Measurements from ENCODE around the gene KRT222. TPM values are rescaled to one million over a fixed set of nuclear protein-coding genes. Genes with fewer than 3 reads are reported as not detected.

The KRT222 gene
- total RNA-seq, 1 experiment from 2014 or later, result not detected

GRCh38 chr17:40663252-40663651 lies 1.7 kb downstream of the KRT222 start:
- intact Hi-C loops (cut with micrococcal nuclease), result no loop called here
- DNase-seq (no peak), ATAC-seq (no peak)
- Histone ChIP-seq H3F3A (ENCODE audit: low read length, unreplicated experiment) (no peaks in the 10 kb centered on the region), H3K27me3 (ENCODE audit: low read length) (peaks cover 4% of the 10 kb centered on the region; the same call in 1 of the 2 replicates), H3K9me2 (replicated peaks; ENCODE audit: low read length) (no peaks in the 10 kb centered on the region), H3K9me3 (ENCODE audit: low read length) (no peaks in the 10 kb centered on the region), H4K20me1 (ENCODE audit: low read length) (no peaks in the 10 kb centered on the region), H2AFZ (ENCODE audit: low read length) (no peak overlapping the region), H3K27ac (ENCODE audit: low read length) (no peak overlapping the region), H3K4me1 (ENCODE audit: insufficient read depth, low read length) (no peaks in the 10 kb centered on the region), H3K4me2 (ENCODE audit: low read length) (no peak overlapping the region), H3K36me3 (ENCODE audit: low read depth, low read length) (no peaks in the 10 kb centered on the region), H3K79me2 (ENCODE audit: low read length) (no peaks in the 10 kb centered on the region), H3K4me3 (ENCODE audit: low read length) (no peak overlapping the region), H3K9ac (ENCODE audit: low read length) (no peak overlapping the region)
- POLR2A ChIA-PET (ENCODE audit: unreplicated experiment), result no interaction called here
- TF ChIP-seq EZH2 (IDR thresholded peaks at IDR 0.05; ENCODE audit: low read length, unreplicated experiment), result no peak
- TF ChIP-seq, protein P1, sequence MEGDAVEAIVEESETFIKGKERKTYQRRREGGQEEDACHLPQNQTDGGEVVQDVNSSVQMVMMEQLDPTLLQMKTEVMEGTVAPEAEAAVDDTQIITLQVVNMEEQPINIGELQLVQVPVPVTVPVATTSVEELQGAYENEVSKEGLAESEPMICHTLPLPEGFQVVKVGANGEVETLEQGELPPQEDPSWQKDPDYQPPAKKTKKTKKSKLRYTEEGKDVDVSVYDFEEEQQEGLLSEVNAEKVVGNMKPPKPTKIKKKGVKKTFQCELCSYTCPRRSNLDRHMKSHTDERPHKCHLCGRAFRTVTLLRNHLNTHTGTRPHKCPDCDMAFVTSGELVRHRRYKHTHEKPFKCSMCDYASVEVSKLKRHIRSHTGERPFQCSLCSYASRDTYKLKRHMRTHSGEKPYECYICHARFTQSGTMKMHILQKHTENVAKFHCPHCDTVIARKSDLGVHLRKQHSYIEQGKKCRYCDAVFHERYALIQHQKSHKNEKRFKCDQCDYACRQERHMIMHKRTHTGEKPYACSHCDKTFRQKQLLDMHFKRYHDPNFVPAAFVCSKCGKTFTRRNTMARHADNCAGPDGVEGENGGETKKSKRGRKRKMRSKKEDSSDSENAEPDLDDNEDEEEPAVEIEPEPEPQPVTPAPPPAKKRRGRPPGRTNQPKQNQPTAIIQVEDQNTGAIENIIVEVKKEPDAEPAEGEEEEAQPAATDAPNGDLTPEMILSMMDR (conservative IDR thresholded peaks at IDR 0.05; ENCODE audit: low read depth, low read length), result no peak
- TF ChIP-seq EZH2phosphoT487 (IDR thresholded peaks at IDR 0.05; ENCODE audit: borderline replicate concordance, low read length), result no peak
- no TSS peak for BruUV-seq (replicated peaks)
- CTCF ChIA-PET, result no interaction called here

DNA sequence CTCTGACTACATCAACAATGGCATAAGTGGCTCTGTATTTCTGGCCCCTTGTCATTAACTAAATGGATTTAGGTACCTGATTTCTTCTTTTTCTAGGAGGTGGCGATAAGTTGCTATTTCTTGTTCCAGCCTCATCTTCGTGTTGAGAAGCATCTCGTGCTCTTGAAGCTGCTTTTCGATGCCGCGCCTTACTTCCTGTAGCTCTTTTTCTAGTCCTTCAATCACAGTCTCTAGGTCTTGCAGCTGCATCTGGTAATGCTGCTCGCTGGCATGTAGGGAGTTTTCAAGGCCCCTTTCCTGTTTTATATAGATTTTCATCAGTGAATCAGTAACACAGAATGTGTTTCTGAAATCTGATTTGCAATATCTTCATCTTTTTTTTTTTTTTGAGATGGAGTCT lies 5.1 kb downstream of the KRT222 start:
- H3K79me2 ChIP-seq (ENCODE audit: low read length), result no peaks in the 10 kb centered on the region
- no peaks in the 10 kb centered on the region for H4K20me1 ChIP-seq (ENCODE audit: low read length)
- H3K4me2 ChIP-seq (ENCODE audit: low read length), result no peak overlapping the region
- BruUV-seq (replicated peaks), result no TSS peak
- H3K9me3 ChIP-seq (ENCODE audit: low read length), result no peaks in the 10 kb centered on the region
- H3K9ac ChIP-seq (ENCODE audit: low read length), result no peak overlapping the region
- no peaks in the 10 kb centered on the region for H3K4me1 ChIP-seq (ENCODE audit: insufficient read depth, low read length)
- ChIA-PET CTCF (no interaction called here), POLR2A (ENCODE audit: unreplicated experiment) (no interaction called here)
- H3K27me3 ChIP-seq (ENCODE audit: low read length), result peaks cover 4% of the 10 kb centered on the region; the same call in 1 of the 2 replicates
- intact Hi-C loops (cut with micrococcal nuclease), result no loop called here
- no peak overlapping the region for H3K4me3 ChIP-seq (ENCODE audit: low read length)
- no peak for DNase-seq
- no peak overlapping the region for H3K27ac ChIP-seq (ENCODE audit: low read length)
- no peaks in the 10 kb centered on the region for H3K36me3 ChIP-seq (ENCODE audit: low read depth, low read length)
- no peaks in the 10 kb centered on the region for H3K9me2 ChIP-seq (replicated peaks; ENCODE audit: low read length)
- TF ChIP-seq EZH2phosphoT487 (IDR thresholded peaks at IDR 0.05; ENCODE audit: borderline replicate concordance, low read length) (no peak), EZH2 (IDR thresholded peaks at IDR 0.05; ENCODE audit: low read length, unreplicated experiment) (no peak)
- TF ChIP-seq, protein P1 (conservative IDR thresholded peaks at IDR 0.05; ENCODE audit: low read depth, low read length), result no peak
- no peak overlapping the region for H2AFZ ChIP-seq (ENCODE audit: low read length)
- ATAC-seq, result no peak
- H3F3A ChIP-seq (ENCODE audit: low read length, unreplicated experiment), result no peaks in the 10 kb centered on the region

DNA sequence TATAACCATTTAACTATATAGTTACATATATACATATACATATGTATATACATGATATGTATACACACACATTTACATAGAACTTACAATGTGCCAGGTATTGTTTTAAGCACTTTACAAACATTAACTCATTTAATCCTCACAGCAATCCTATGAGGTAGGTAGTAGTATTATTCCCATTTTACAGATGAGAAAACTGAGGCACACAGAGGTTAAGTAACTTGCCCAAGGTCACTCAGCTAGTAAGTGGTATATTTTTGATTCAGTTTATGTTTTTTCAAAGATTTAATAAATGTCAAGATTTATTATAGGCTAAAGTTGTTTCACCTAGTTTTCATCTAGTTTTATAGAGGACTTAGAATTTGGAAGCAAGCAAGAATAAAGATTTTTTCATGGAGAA lies 6.6 kb downstream of the KRT222 start:
- H3K27ac ChIP-seq (ENCODE audit: low read length), result no peak overlapping the region
- no peaks in the 10 kb centered on the region for H3K36me3 ChIP-seq (ENCODE audit: low read depth, low read length)
- no peaks in the 10 kb centered on the region for H3F3A ChIP-seq (ENCODE audit: low read length, unreplicated experiment)
- CTCF ChIA-PET, result no interaction called here
- H3K9ac ChIP-seq (ENCODE audit: low read length), result no peak overlapping the region
- no peaks in the 10 kb centered on the region for H3K9me2 ChIP-seq (replicated peaks; ENCODE audit: low read length)
- H4K20me1 ChIP-seq (ENCODE audit: low read length), result no peaks in the 10 kb centered on the region
- no peak overlapping the region for H3K4me3 ChIP-seq (ENCODE audit: low read length)
- H3K79me2 ChIP-seq (ENCODE audit: low read length), result no peaks in the 10 kb centered on the region
- BruUV-seq (replicated peaks), result no TSS peak
- no peak for DNase-seq
- H2AFZ ChIP-seq (ENCODE audit: low read length), result no peak overlapping the region
- no peaks in the 10 kb centered on the region for H3K27me3 ChIP-seq (ENCODE audit: low read length)
- no peak for TF ChIP-seq EZH2 (IDR thresholded peaks at IDR 0.05; ENCODE audit: low read length, unreplicated experiment)
- TF ChIP-seq EZH2phosphoT487 (IDR thresholded peaks at IDR 0.05; ENCODE audit: borderline replicate concordance, low read length), result no peak
- TF ChIP-seq, protein P1 (conservative IDR thresholded peaks at IDR 0.05; ENCODE audit: low read depth, low read length), result no peak
- POLR2A ChIA-PET (ENCODE audit: unreplicated experiment), result no interaction called here
- H3K9me3 ChIP-seq (ENCODE audit: low read length), result no peaks in the 10 kb centered on the region
- no peak overlapping the region for H3K4me2 ChIP-seq (ENCODE audit: low read length)
- ATAC-seq, result no peak
- intact Hi-C loops (cut with micrococcal nuclease), result no loop called here
- no peaks in the 10 kb centered on the region for H3K4me1 ChIP-seq (ENCODE audit: insufficient read depth, low read length)
